ENCODE measurements around the gene MYL3. TPM values are rescaled to one million over a fixed set of nuclear protein-coding genes. Genes with fewer than 3 reads are reported as not detected.

MYL3 gene
- total and polyA plus RNA-seq, 2 donors (not counting 1 experiment from before 2014, with no cell fraction given), result not detected

- intact Hi-C loops (cut with micrococcal nuclease), result loop anchor here (2.0 kb wide), 1 partner anchor 19 kb away; no protein-coding TSS in a partner anchor
- Mint-ChIP-seq H3K4me3 (no peak overlapping the region), H3K4me1 (peaks cover 7% of the 10 kb centered on the region), H3K27ac (no peak overlapping the region), H3K27me3 (no peaks in the 10 kb centered on the region), H3K9me3 (ENCODE audit: insufficient read depth) (no peaks in the 10 kb centered on the region)
- Histone ChIP-seq H3K4me1 (ENCODE audit: control insufficient read depth in 2 of 2, insufficient read depth in 2 of 2, low read length in 2 of 2) (peaks cover 9 to 12% of the 10 kb centered on the region in 2 donors), H3K9me3 (ENCODE audit: control extremely low read depth in 1 of 3, control insufficient read depth in 2 of 3, insufficient read depth in 1 of 3, low read length in 2 of 3) (no peaks in the 10 kb centered on the region), H3K4me3 (ENCODE audit: control extremely low read depth in 1 of 5, extremely low read depth in 1 of 5, insufficient read depth in 1 of 5, low read depth in 2 of 5, low read length in 4 of 5) (no peak overlapping the region), H3K9ac (ENCODE audit: low read length) (no peak overlapping the region), H3K4me2 (replicated peaks; ENCODE audit: low read depth, low read length, poor library complexity, severe bottlenecking) (no peak overlapping the region), H2AFZ (ENCODE audit: insufficient read depth, low read depth, low read length, poor library complexity, severe bottlenecking) (no peak overlapping the region), H3K27me3 (replicated peaks in 1 of 4; ENCODE audit: control extremely low read depth in 1 of 4, control insufficient read depth in 3 of 4, insufficient read depth in 4 of 4, low read length in 3 of 4) (peaks cover 0 to 2% (median 0%) of the 10 kb centered on the region in 4 experiments), H4K20me1 (ENCODE audit: control insufficient read depth, insufficient read depth, low read length, poor library complexity, severe bottlenecking) (peaks cover 9% of the 10 kb centered on the region), H3K36me3 (replicated peaks in 1 of 2; ENCODE audit: control extremely low read depth in 1 of 2, control insufficient read depth in 1 of 2, extremely low read depth in 1 of 2, insufficient read depth in 2 of 2, low read length in 1 of 2) (no peaks in the 10 kb centered on the region), H3K27ac (ENCODE audit: low read length in 2 of 2) (no peak overlapping the region), H3K79me2 (ENCODE audit: control insufficient read depth, insufficient read depth, low read length) (no peaks in the 10 kb centered on the region)
- 83% methylated on average over 1 of the region's 1 CpG for WGBS (ENCODE audit: insufficient coverage)
- ATAC-seq (ENCODE audit: low read depth), result no peak
- TF ChIP-seq CTCF (IDR thresholded peaks at IDR 0.05) (no peak), EZH2 (IDR thresholded peaks at IDR 0.05; ENCODE audit: borderline replicate concordance, insufficient read depth, low read depth, low read length, poor library complexity, severe bottlenecking) (no peak)
- no peak for DNase-seq
- CTCF ChIA-PET, result interaction anchor here (2.2 kb wide), 1 partner anchor 202 kb away, joined by 16 read pairs; no protein-coding TSS in a partner anchor
- POLR2A ChIA-PET, result no interaction called here
These were observed 44.7 kb upstream of the MYL3 start for GRCh38 chr3:46907960-46908293.

- 90% methylated on average over 11 of the region's 12 CpGs for WGBS (ENCODE audit: insufficient coverage)
- H3K4me3 Mint-ChIP-seq, result no peak overlapping the region
These were observed 44.0 kb upstream of the MYL3 start for GRCh38 chr3:46907271-46907670.

More at GRCh38 chr3:46907271-46907670, 44.0 kb upstream of the MYL3 start:
- Mint-ChIP-seq H3K9me3 (ENCODE audit: insufficient read depth) (no peaks in the 10 kb centered on the region), H3K4me1 (peaks cover 7% of the 10 kb centered on the region), H3K27ac (no peak overlapping the region), H3K27me3 (no peaks in the 10 kb centered on the region)
- Histone ChIP-seq H2AFZ (ENCODE audit: insufficient read depth, low read depth, low read length, poor library complexity, severe bottlenecking) (no peak overlapping the region), H3K4me3 (ENCODE audit: control extremely low read depth in 1 of 5, extremely low read depth in 1 of 5, insufficient read depth in 1 of 5, low read depth in 2 of 5, low read length in 4 of 5) (no peak overlapping the region), H3K4me2 (replicated peaks; ENCODE audit: low read depth, low read length, poor library complexity, severe bottlenecking) (no peak overlapping the region), H3K79me2 (ENCODE audit: control insufficient read depth, insufficient read depth, low read length) (no peaks in the 10 kb centered on the region), H3K36me3 (replicated peaks in 1 of 2; ENCODE audit: control extremely low read depth in 1 of 2, control insufficient read depth in 1 of 2, extremely low read depth in 1 of 2, insufficient read depth in 2 of 2, low read length in 1 of 2) (no peaks in the 10 kb centered on the region), H3K9ac (ENCODE audit: low read length) (no peak overlapping the region), H3K4me1 (ENCODE audit: control insufficient read depth in 2 of 2, insufficient read depth in 2 of 2, low read length in 2 of 2) (peaks cover 9 to 12% of the 10 kb centered on the region in 2 donors), H3K9me3 (ENCODE audit: control extremely low read depth in 1 of 3, control insufficient read depth in 2 of 3, insufficient read depth in 1 of 3, low read length in 2 of 3) (no peaks in the 10 kb centered on the region), H3K27me3 (replicated peaks in 1 of 4; ENCODE audit: control extremely low read depth in 1 of 4, control insufficient read depth in 3 of 4, insufficient read depth in 4 of 4, low read length in 3 of 4) (peaks cover 0 to 2% (median 0%) of the 10 kb centered on the region in 4 experiments), H4K20me1 (ENCODE audit: control insufficient read depth, insufficient read depth, low read length, poor library complexity, severe bottlenecking) (peaks cover 9% of the 10 kb centered on the region), H3K27ac (ENCODE audit: low read length in 2 of 2) (no peak overlapping the region)
- DNase-seq (no peak), ATAC-seq (ENCODE audit: low read depth) (no peak)
- ChIA-PET POLR2A (no interaction called here), CTCF (no interaction called here)
- intact Hi-C loops (cut with micrococcal nuclease), result no loop called here
- TF ChIP-seq CTCF (IDR thresholded peaks at IDR 0.05), result no peak
- TF ChIP-seq EZH2 (IDR thresholded peaks at IDR 0.05; ENCODE audit: borderline replicate concordance, insufficient read depth, low read depth, low read length, poor library complexity, severe bottlenecking), result no peak
